GM21381 (cell line): ENCODE results near the gene GNAT1.
"Not testable (repeated sequence)": the region's sequence is repeated elsewhere in the genome, so short reads cannot be mapped to it uniquely, and the experiment has no call there.

ENCODE experiments used
- ATAC-seq: cut with Tn5 transposase; IDR thresholded peaks from one replicate; pipeline ENCODE4 v1.9.1; 2021; ENCODE audit warnings: mild to moderate bottlenecking, moderate library complexity; ENCODE audit not compliant: unreplicated experiment

Gene GNAT1

GRCh38 chr3:50217681-50218080, 26.3 kb downstream of the GNAT1 start:
- ATAC-seq, result no peak

GRCh38 chr3:50218448-50218847, 27.0 kb downstream of the GNAT1 start:
- ATAC-seq, result no peak

GRCh38 chr3:50219285-50219684, 27.9 kb downstream of the GNAT1 start:
- ATAC-seq, result no peak

- no peak for ATAC-seq
Observed at GRCh38 chr3:50220109-50220508, 28.7 kb downstream of the GNAT1 start.

GRCh38 chr3:50221051-50221410, 29.6 kb downstream of the GNAT1 start:
- no peak for ATAC-seq

- ATAC-seq, result no peak
Observed at GRCh38 chr3:50221411-50222168, 30.2 kb downstream of the GNAT1 start.

GRCh38 chr3:50222169-50222528, 30.7 kb downstream of the GNAT1 start:
- ATAC-seq, result no peak

GRCh38 chr3:50224639-50225038, 33.2 kb downstream of the GNAT1 start:
- no peak for ATAC-seq

- no peak for ATAC-seq
Observed at GRCh38 chr3:50226888-50227389, 35.5 kb downstream of the GNAT1 start.

- peak; percentile 86 for ATAC-seq
Observed at GRCh38 chr3:50227390-50228183, 36.2 kb downstream of the GNAT1 start.

- not testable (repeated sequence) for ATAC-seq
Observed at GRCh38 chr3:50228184-50228763, 36.9 kb downstream of the GNAT1 start.

- no peak for ATAC-seq
Observed at GRCh38 chr3:50229490-50229889, 38.1 kb downstream of the GNAT1 start.

GRCh38 chr3:50230104-50230793, 38.8 kb downstream of the GNAT1 start:
- ATAC-seq, result no peak

GRCh38 chr3:50230794-50231125, 39.4 kb downstream of the GNAT1 start:
- no peak for ATAC-seq

GRCh38 chr3:50231581-50231980, 40.2 kb downstream of the GNAT1 start:
- ATAC-seq, result no peak

GRCh38 chr3:50232303-50232702, 40.9 kb downstream of the GNAT1 start:
- no peak for ATAC-seq

- ATAC-seq, result no peak
Observed at GRCh38 chr3:50233176-50233575, 41.8 kb downstream of the GNAT1 start.

- peak; percentile 90 for ATAC-seq
Observed at GRCh38 chr3:50235716-50236483, 44.5 kb downstream of the GNAT1 start, which contains the start of gene GNAI2. Gene GNAI2, plus strand, starts transcription at chr3:50236204. Its CDS starts 132 bp downstream, at chr3:50236336.

GRCh38 chr3:50236484-50237132, 45.2 kb downstream of the GNAT1 start:
- no peak for ATAC-seq

GRCh38 chr3:50237133-50237651, 45.8 kb downstream of the GNAT1 start:
- ATAC-seq, result no peak
